Upper lobe of right lung (tissue), 1 donor: ENCODE results near the gene EHMT2. TPM values are rescaled to one million over a fixed set of nuclear protein-coding genes. Genes with fewer than 3 reads are reported as not detected.

Experiments
- ATAC-seq: fragments of 200-7000 bp; cut with Tn5 transposase; one replicate; pipeline ENCODE4 v1.9.1; 2020; ENCODE audit warnings: mild to moderate bottlenecking, moderate library complexity
- DNase-seq: peaks from one replicate; pipeline ENCODE4 v3.0.0-alpha.2; 2020
- H3K27ac ChIP-seq: fragments of 200-600 bp; one replicate; pipeline ENCODE4 v1.8.0; 2022
- H3K27me3 ChIP-seq: fragments of 200-600 bp; one replicate; pipeline ENCODE4 v1.8.0; 2022; ENCODE audit warnings: mild to moderate bottlenecking
- H3K36me3 ChIP-seq: fragments of 200-600 bp; one replicate; pipeline ENCODE4 v1.8.0; 2022
- H3K4me1 ChIP-seq: fragments of 200-600 bp; one replicate; pipeline ENCODE4 v1.8.0; 2022
- H3K4me3 ChIP-seq: fragments of 200-600 bp; one replicate; pipeline ENCODE4 v1.8.0; 2022; ENCODE audit warnings: mild to moderate bottlenecking
- H3K9me3 ChIP-seq: fragments of 200-600 bp; one replicate; pipeline ENCODE4 v1.8.0; 2022
- intact Hi-C: fragments of 100-400 bp; cut with DNase I; formaldehyde crosslinking; loops from one replicate; pipeline ENCODE4 v1.11.0; 2022
- total RNA-seq: library from RNA; stranded (reverse); fragmentation: NEBNext Ultra II Directional; extraction: Animal tissue kit (Norgen Biotek cat#: 25700); gene quantifications from one replicate; pipeline ENCODE4 v1.2.1, GENCODE V29; 2021
- TF ChIP-seq, protein P1 (sequence below): fragments of 200-600 bp; IDR thresholded peaks from one replicate; pipeline ENCODE4 v1.8.0; 2022; ENCODE audit warnings: antibody characterized with exemption
- donor health status: DM: no; HTN: yes; CAD: no; lungs with severe emphysema.

Gene EHMT2
- total RNA-seq, 1 donor from 2014 or later = 36.0 TPM

DNA sequence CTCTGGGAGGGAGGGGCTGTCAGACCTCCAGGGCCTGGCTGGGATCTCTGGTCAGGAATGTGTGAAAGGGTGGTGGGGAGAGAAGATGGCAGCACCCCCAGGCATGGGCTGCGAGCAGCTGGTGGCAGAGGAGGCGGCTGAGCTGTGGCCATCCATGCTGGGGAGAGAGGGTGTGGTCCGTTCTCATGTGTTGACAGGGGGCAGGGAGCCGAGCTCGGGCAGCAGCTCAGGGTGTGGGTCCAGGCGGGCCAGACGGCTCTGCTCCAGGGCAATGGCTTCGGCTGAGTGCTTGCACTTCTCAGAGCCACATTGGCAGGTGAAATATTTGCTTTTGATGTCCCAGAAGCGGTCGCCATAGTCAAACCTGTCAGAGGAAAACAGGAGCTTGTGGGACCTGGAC lies 17.6 kb downstream of the EHMT2 start:
- no peak for ATAC-seq
- Histone ChIP-seq H3K27ac (no peak overlapping the region), H3K36me3 (peaks cover 52% of the 10 kb centered on the region), H3K27me3 (no peaks in the 10 kb centered on the region), H3K4me1 (no peaks in the 10 kb centered on the region), H3K9me3 (no peaks in the 10 kb centered on the region), H3K4me3 (no peak overlapping the region)
- TF ChIP-seq, protein P1, sequence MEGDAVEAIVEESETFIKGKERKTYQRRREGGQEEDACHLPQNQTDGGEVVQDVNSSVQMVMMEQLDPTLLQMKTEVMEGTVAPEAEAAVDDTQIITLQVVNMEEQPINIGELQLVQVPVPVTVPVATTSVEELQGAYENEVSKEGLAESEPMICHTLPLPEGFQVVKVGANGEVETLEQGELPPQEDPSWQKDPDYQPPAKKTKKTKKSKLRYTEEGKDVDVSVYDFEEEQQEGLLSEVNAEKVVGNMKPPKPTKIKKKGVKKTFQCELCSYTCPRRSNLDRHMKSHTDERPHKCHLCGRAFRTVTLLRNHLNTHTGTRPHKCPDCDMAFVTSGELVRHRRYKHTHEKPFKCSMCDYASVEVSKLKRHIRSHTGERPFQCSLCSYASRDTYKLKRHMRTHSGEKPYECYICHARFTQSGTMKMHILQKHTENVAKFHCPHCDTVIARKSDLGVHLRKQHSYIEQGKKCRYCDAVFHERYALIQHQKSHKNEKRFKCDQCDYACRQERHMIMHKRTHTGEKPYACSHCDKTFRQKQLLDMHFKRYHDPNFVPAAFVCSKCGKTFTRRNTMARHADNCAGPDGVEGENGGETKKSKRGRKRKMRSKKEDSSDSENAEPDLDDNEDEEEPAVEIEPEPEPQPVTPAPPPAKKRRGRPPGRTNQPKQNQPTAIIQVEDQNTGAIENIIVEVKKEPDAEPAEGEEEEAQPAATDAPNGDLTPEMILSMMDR = no peak
- no peak for DNase-seq
- intact Hi-C loops = no loop called here

DNA sequence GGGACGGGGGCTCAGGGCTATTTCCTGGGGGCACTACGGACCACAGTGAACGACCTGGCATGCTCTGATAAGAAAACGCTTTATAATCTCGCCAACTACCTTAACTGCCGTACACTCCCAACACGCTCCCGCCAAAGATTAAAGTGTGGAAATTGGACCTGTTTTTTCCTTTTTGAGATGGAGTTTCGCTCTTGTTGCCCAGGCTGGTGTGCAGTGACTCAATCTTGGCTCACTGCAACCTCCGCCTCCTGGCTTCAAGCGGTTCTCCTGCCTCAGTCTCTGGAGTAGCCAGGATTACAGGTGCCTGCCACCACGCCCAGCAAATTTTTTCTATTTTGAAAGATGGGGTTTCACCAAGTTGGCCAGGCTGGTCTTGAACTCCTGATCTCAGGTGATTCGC lies 18.4 kb downstream of the EHMT2 start:
- no peaks in the 10 kb centered on the region for H3K4me1 ChIP-seq
- peak overlapping the region; percentile 39 for H3K4me3 ChIP-seq
- no peak for ATAC-seq
- H3K27me3 ChIP-seq = no peaks in the 10 kb centered on the region
- TF ChIP-seq, protein P1 = no peak
- intact Hi-C loops = no loop called here
- peak; percentile 48 for DNase-seq
- H3K36me3 ChIP-seq = peaks cover 45% of the 10 kb centered on the region
- H3K27ac ChIP-seq = peak overlapping the region; percentile 17
- no peaks in the 10 kb centered on the region for H3K9me3 ChIP-seq

DNA sequence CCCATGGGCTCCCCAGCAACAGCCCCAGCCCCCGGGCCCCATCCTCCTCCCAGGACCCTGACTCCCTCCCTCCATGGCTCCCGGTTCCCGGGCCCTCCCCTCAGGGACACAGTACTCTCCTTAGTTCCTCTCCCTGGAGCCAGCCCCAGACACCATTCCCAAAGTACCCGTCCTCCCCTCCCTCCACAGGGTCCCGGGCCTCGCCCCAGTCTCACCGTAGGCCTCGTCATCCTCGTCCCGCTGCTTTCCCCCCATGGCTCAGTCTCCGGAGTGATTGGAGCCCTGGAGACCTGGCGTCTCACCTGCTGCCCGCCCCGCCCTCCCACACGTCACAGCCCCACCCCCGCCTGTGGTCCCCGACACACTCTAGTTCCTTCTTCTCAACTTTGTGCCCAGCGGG lies 18.8 kb downstream of the EHMT2 start, which contains the start of gene SLC44A4:
Gene SLC44A4, minus strand, starts transcription at position 272 of the 400 bp plus-strand sequence. Its CDS starts 17 bp downstream, at position 255.
- Histone ChIP-seq H3K27me3 (no peaks in the 10 kb centered on the region), H3K27ac (peak within 1 kb of the TSS; percentile 26), H3K36me3 (peaks cover 41% of the 10 kb centered on the region), H3K4me3 (peak within 1 kb of the TSS; percentile 39), H3K9me3 (no peaks in the 10 kb centered on the region), H3K4me1 (no peaks in the 10 kb centered on the region)
- intact Hi-C loops = no loop called here
- TF ChIP-seq, protein P1 = no peak
- DNase-seq (peak; percentile 69), ATAC-seq (peak; percentile 60)

DNA sequence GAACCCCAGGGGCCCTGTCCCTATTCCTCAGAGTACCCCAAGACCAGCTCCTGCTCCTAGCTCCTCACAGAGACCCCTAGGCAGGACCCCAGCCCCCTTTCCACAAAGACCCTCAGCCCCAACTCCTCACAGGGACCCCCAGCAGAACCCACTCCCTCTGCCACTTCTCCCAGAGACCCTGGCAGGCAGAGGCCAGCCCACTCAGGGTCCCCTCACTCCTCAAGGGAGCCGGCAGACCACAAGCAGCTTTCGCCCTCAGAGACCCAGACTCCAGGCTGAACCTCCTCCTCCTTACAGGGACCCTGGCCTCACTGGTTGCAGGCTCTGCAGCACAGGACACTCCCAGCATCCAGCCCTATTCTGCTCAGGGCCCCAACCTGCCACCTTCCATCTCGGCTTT lies 19.3 kb downstream of the EHMT2 start:
- Histone ChIP-seq H3K9me3 (no peaks in the 10 kb centered on the region), H3K4me1 (no peaks in the 10 kb centered on the region), H3K36me3 (peaks cover 36% of the 10 kb centered on the region), H3K27ac (peak overlapping the region; percentile 26), H3K27me3 (no peaks in the 10 kb centered on the region), H3K4me3 (peak overlapping the region; percentile 39)
- ATAC-seq = peak; percentile 1
- intact Hi-C loops = no loop called here
- peak; percentile 58 for DNase-seq
- TF ChIP-seq, protein P1 = no peak

DNA sequence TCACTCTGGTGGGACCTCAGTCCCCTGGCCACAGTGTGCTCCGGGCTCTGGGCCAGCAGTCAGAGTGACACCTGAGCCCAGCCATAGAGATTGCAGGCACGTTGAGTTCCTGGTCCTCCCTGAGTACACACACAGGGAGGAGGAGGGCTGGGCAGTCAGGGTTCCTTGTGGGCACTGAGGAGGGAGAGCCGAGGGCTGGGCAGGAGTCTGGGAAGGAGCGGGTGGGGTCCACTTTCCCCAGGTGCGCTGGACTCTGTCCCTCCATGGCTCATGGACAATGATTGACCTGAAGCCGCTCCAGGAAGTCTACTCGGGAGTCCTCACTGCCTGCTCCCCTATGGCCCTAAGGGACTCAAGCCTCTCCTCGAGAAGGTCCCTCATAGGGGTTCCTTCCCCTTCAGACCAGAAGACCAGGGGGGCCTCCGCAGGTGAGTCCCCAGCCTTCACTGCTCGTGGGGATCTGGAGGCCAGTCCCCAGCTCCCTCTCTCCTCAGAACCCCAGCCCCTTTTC lies 19.8 kb downstream of the EHMT2 start:
- Histone ChIP-seq H3K27me3 (no peaks in the 10 kb centered on the region), H3K27ac (peak overlapping the region; percentile 26), H3K4me3 (peak overlapping the region; percentile 39), H3K36me3 (peaks cover 30% of the 10 kb centered on the region), H3K9me3 (no peaks in the 10 kb centered on the region), H3K4me1 (no peaks in the 10 kb centered on the region)
- DNase-seq (peak; percentile 80), ATAC-seq (peak; percentile 84)
- intact Hi-C loops = no loop called here
- TF ChIP-seq, protein P1 = no peak
